GM12878 (cell line): ENCODE data around the gene DDX54. TPM values are rescaled to one million over a fixed set of nuclear protein-coding genes. Genes with fewer than 3 reads are reported as not detected.

Source experiments
- ATAC-seq: fragments of 200-7000 bp; cut with Tn5 transposase; 3 replicates; pipeline ENCODE4 v1.9.1; 2020; ENCODE audit warnings: mild to moderate bottlenecking, moderate library complexity
- BruUV-seq: library from RNA; stranded (reverse); fragments of 400-500 nt; replicated peaks from 2 replicates; lab custom pipeline; 2021; lab: Mats Ljungman, UMichigan
- CTCF ChIA-PET: fragments of 300-600 bp; sonication (Branson Sonifier 250); formaldehyde crosslinking; extraction: SDS; loops from one replicate; lab custom pipeline; 2021; ENCODE audit warnings: inconsistent platforms; lab: Yijun Ruan, JAX
- POLR2A ChIA-PET: fragments of 350-600 bp; formaldehyde crosslinking; extraction: SDS; loops from one replicate; lab custom pipeline; 2021; ENCODE audit warnings: inconsistent platforms; lab: Charles Lee
- RAD21 ChIA-PET: fragments of 300-600 bp; sonication (Branson Sonifier 250); formaldehyde crosslinking; loops from one replicate; lab custom pipeline; 2023; ENCODE audit warnings: antibody characterized with exemption; ENCODE audit not compliant: unreplicated experiment; lab: Charles Lee
- SMC1A ChIA-PET: fragments of 300-600 bp; sonication (Branson Sonifier 250); formaldehyde crosslinking; loops from one replicate; lab custom pipeline; 2023; ENCODE audit not compliant: unreplicated experiment, uncharacterized antibody; lab: Charles Lee
- DNase-seq: peaks from one replicate; pipeline ENCODE4 v3.0.0-alpha.2; 2011; ENCODE audit warnings: low read depth, low spot score
- FAIRE-seq: peaks from 3 replicates; lab custom pipeline; 2011; peaks lifted over from hg19 to GRCh38; lab: Jason Lieb, UNC
- H2AFZ ChIP-seq: 2 replicates; pipeline ENCODE4 v1.6.0; 2011; ENCODE audit warnings: low read depth, low read length, control low read depth; ENCODE audit not compliant: control insufficient read depth
- H3K27ac ChIP-seq: 2 replicates; pipeline ENCODE4 v1.5.1; 2011; ENCODE audit warnings: control low read depth; ENCODE audit not compliant: control insufficient read depth, insufficient read depth
- H3K27me3 ChIP-seq, 2 experiments: replicated peaks in 1 of 2; 2 replicates each; pipeline versions ENCODE4 v1.6.0 to v1.6.1; 2011; ENCODE audit warnings: low read length in 1 of 2; ENCODE audit not compliant: control insufficient read depth in 2 of 2, insufficient read depth in 2 of 2
- H3K36me3 ChIP-seq, 2 experiments: 2 replicates each; pipeline ENCODE4 v1.5.1; 2011; ENCODE audit warnings: low read length in 1 of 2; ENCODE audit not compliant: control insufficient read depth in 2 of 2, insufficient read depth in 2 of 2
- H3K4me1 ChIP-seq: 2 replicates; pipeline ENCODE4 v1.6.1; 2011; ENCODE audit warnings: mild to moderate bottlenecking, low read length, moderate library complexity, mixed read lengths; ENCODE audit not compliant: control insufficient read depth, insufficient read depth
- H3K4me2 ChIP-seq: 2 replicates; pipeline ENCODE4 v1.6.0; 2011; ENCODE audit warnings: control low read depth; ENCODE audit not compliant: control insufficient read depth, insufficient read depth
- H3K4me3 ChIP-seq: fragments of 200-600 bp; sonication (generic); 2 replicates; pipeline ENCODE4 v1.5.1; 2016
- H3K79me2 ChIP-seq: 2 replicates; pipeline ENCODE4 v1.6.0; 2011; ENCODE audit warnings: low read length; ENCODE audit not compliant: control insufficient read depth, insufficient read depth
- H3K9ac ChIP-seq: 2 replicates; pipeline ENCODE4 v1.8.0; 2011; ENCODE audit warnings: low read length, control low read depth, mixed read lengths; ENCODE audit not compliant: control insufficient read depth, insufficient read depth
- H3K9me3 ChIP-seq: replicated peaks from 3 replicates; pipeline ENCODE4 v1.5.1; 2011; ENCODE audit warnings: mild to moderate bottlenecking, low read length; ENCODE audit not compliant: control insufficient read depth, insufficient read depth
- H4K20me1 ChIP-seq: 2 replicates; pipeline ENCODE4 v1.6.0; 2011; ENCODE audit not compliant: control insufficient read depth, insufficient read depth
- CHD1 ChIP-seq: IDR thresholded peaks from 2 replicates; pipeline ENCODE4 v1.6.1; 2012; ENCODE audit warnings: low read depth, low read length, improper control_type of control experiment
- GATAD2B ChIP-seq: fragments of 450-650 bp; conservative IDR thresholded peaks from 2 replicates; pipeline ENCODE4 v1.6.1; 2017; ENCODE audit warnings: low read depth, mild to moderate bottlenecking, moderate library complexity
- HDAC6 ChIP-seq: fragments of 200-600 bp; sonication (generic); IDR thresholded peaks from one replicate; pipeline ENCODE4 v1.8.0; 2017; ENCODE audit warnings: antibody characterized with exemption; ENCODE audit not compliant: unreplicated experiment
- IKZF1 ChIP-seq: fragments of 450-650 bp; conservative IDR thresholded peaks from 2 replicates; pipeline ENCODE4 v1.6.1; 2017; ENCODE audit warnings: antibody characterized with exemption, mild to moderate bottlenecking
- KAT2A ChIP-seq: conservative IDR thresholded peaks from 2 replicates; pipeline ENCODE4 v1.6.1; 2011; ENCODE audit warnings: low read depth, low read length; ENCODE audit not compliant: control insufficient read depth
- KDM1A ChIP-seq: fragments of 200-600 bp; sonication (generic); IDR thresholded peaks from 2 replicates; pipeline ENCODE4 v1.6.1; 2016; ENCODE audit warnings: borderline replicate concordance
- NBN ChIP-seq: fragments of 450-650 bp; IDR thresholded peaks from 2 replicates; pipeline ENCODE4 v1.6.1; 2016
- NKRF ChIP-seq: fragments of 450-650 bp; conservative IDR thresholded peaks from 2 replicates; pipeline ENCODE4 v1.6.1; 2017; ENCODE audit warnings: mild to moderate bottlenecking, moderate library complexity
- NR2F1 ChIP-seq: fragments of 450-650 bp; conservative IDR thresholded peaks from 2 replicates; pipeline ENCODE4 v1.6.1; 2017; ENCODE audit warnings: mild to moderate bottlenecking
- POLR2AphosphoS5 ChIP-seq: IDR thresholded peaks from 2 replicates; pipeline ENCODE4 v1.6.1; 2011; ENCODE audit warnings: mild to moderate bottlenecking, low read length, inconsistent platforms
- REST ChIP-seq: IDR thresholded peaks from 2 replicates; pipeline ENCODE4 v1.6.1; 2012; ENCODE audit warnings: mild to moderate bottlenecking, low read depth, low read length
- SIN3A ChIP-seq: IDR thresholded peaks from 2 replicates; pipeline ENCODE4 v1.6.1; 2012; ENCODE audit warnings: low read depth, low read length, improper control_type of control experiment
- SIX5 ChIP-seq: IDR thresholded peaks from 2 replicates; pipeline ENCODE4 v1.6.1; 2011; ENCODE audit warnings: mild to moderate bottlenecking, low read depth, low read length, moderate library complexity; ENCODE audit not compliant: severe bottlenecking
- SREBF2 ChIP-seq: IDR thresholded peaks from 2 replicates; pipeline ENCODE4 v1.6.1; 2012; ENCODE audit warnings: mild to moderate bottlenecking, low read length
- SRF ChIP-seq, 2 experiments: IDR thresholded peaks; 2 replicates each; pipeline ENCODE4 v1.6.1; 2011; ENCODE audit warnings: low read depth in 2 of 2, low read length in 2 of 2, mild to moderate bottlenecking in 1 of 2, moderate library complexity in 1 of 2
- STAT1 ChIP-seq: fragments of 450-650 bp; conservative IDR thresholded peaks from 2 replicates; pipeline ENCODE4 v1.6.1; 2014; ENCODE audit warnings: antibody characterized with exemption, mild to moderate bottlenecking
- TCF12 ChIP-seq: IDR thresholded peaks from 2 replicates; pipeline ENCODE4 v1.6.1; 2011; ENCODE audit warnings: low read depth, mild to moderate bottlenecking, low read length
- WGBS: methylation state at CpG from one replicate; pipeline ENCODE4 v1.1.6; 2016; ENCODE audit warnings: low lambda C conversion rate; ENCODE audit not compliant: insufficient replicate concordance, insufficient coverage; ENCODE audit errors: missing lambda C conversion rate; 5-methylcytosine and 5-hydroxymethylcytosine counted together
- in situ Hi-C: fragments of 300-500 bp; cut with MboI; formaldehyde crosslinking; loops from 9 replicates; pipeline ENCODE4 v1.14.3; 2018; ENCODE audit warnings: mixed read lengths
- intact Hi-C: fragments of 100-400 bp; cut with micrococcal nuclease; formaldehyde crosslinking; loops from one replicate; pipeline ENCODE4 v1.14.2; 2022; ENCODE audit not compliant: unreplicated experiment
- polyA plus RNA-seq, 11 experiments: library from polyadenylated mRNA; depleted of rRNA in 4 of 11; unstranded in 6 of 11; stranded (reverse) in 5 of 11; fragments of >200 nt; fragmentation: Nextera tagmentation in 4 of 11; fragmentation: Illumina TruSeq in 1 of 11; extraction: Ambion mirVana in 4 of 11; extraction: Trizol in 1 of 11; gene quantifications; 1 replicate in 1 of 11; 2 replicates in 10 of 11; pipeline versions ENCODE4 v1.2.1 to v1.2.3, GENCODE V29; 2011 to 2016; ENCODE audit warnings: inconsistent platforms in 2 of 11, missing spikeins in 2 of 11, low read depth in 1 of 11
- total RNA-seq, 4 experiments: library from RNA; depleted of rRNA in 3 of 4; stranded (reverse); fragments of >200 nt in 3 of 4; fragmentation: Illumina TruSeq in 1 of 4; extraction: Trizol in 1 of 4; gene quantifications; 2 replicates each; pipeline versions ENCODE4 v1.2.1 to v1.2.3, GENCODE V29; 2013 to 2021

Gene DDX54
- total and polyA plus RNA-seq, 10 of the 15 experiments (the other 5 are each of a cell fraction or from before 2014, with no cell fraction given), result 1.9 to 115 (median 56.3) TPM

GRCh38 chr12:113224955-113225354 is 39.7 kb upstream of the DDX54 start (continued):
- TF ChIP-seq KAT2A, result no peak
- TF ChIP-seq SREBF2, result no peak

- peaks cover 31% of the 10 kb centered on the region for H3K79me2 ChIP-seq
- CTCF ChIA-PET, result interaction anchor here (0.7 to 2.2 kb wide), 10 partner anchors 10 to 140 kb away, joined by 3 to 11 read pairs (median 4); no protein-coding TSS in a partner anchor
- TF ChIP-seq SIX5 (no peak), NBN (peak; percentile 45; the same call in 1 of the 2 replicates), REST (no peak), STAT1 (no peak), SRF (IDR thresholded peaks at IDR 0.05; ENCODE audit: low read depth in 2 of 2, low read length in 2 of 2) (no peak), NR2F1 (peak; percentile 66), POLR2AphosphoS5 (peak; percentile 60; the same call in 1 of the 2 replicates), TCF12 (no peak), KDM1A (no peak), GATAD2B (no peak), SIN3A (no peak), IKZF1 (peak; percentile 69), CHD1 (no peak), HDAC6 (no peak), NKRF (peak; percentile 38; the same call in 1 of the 2 replicates)
Observed at GRCh38 chr12:113222730-113223531, 37.7 kb upstream of the DDX54 start.

More at GRCh38 chr12:113222730-113223531, 37.7 kb upstream of the DDX54 start:
- FAIRE-seq, result no peak
- Histone ChIP-seq H4K20me1 (no peaks in the 10 kb centered on the region), H3K9me3 (no peaks in the 10 kb centered on the region), H3K27ac (peak overlapping the region; percentile 85), H3K36me3 (peaks cover 0 to 3% of the 10 kb centered on the region in 2 experiments; a peak in 2 of 4 replicates), H3K4me1 (peaks cover 17% of the 10 kb centered on the region), H3K4me3 (peak overlapping the region; percentile 89), H3K4me2 (peak overlapping the region; percentile 90), H3K27me3 (no peaks in the 10 kb centered on the region), H3K9ac (peak overlapping the region; percentile 90), H2AFZ (peak overlapping the region; percentile 55)
- BruUV-seq, result TSS peak; percentile 70
- peak; percentile 4; the same call in 2 of the 3 replicates for ATAC-seq
- RAD21 ChIA-PET, result interaction anchor here (0.6 to 4.4 kb wide), 13 partner anchors 9 to 314 kb away, joined by 3 to 51 read pairs (median 5); no protein-coding TSS in a partner anchor
- in situ Hi-C loops, result loop anchor here (25.0 kb wide), 1 partner anchor 1786 kb away; no protein-coding TSS in a partner anchor
- no peak for DNase-seq
- 2% methylated on average over 11 of the region's 11 CpGs for WGBS
- POLR2A ChIA-PET, result interaction anchor here (0.6 to 6.7 kb wide), 17 partner anchors 9 to 280 kb away, joined by 3 to 108 read pairs (median 5); partner anchors contain the start of genes DDX54, OAS2, RITA1 and SLC8B1
- SMC1A ChIA-PET, result interaction anchor here (0.6 to 15.7 kb wide), 14 partner anchors 7 to 245 kb away, joined by 3 to 237 read pairs (median 4); partner anchors contain the start of genes OAS2 and RITA1
- intact Hi-C loops, result no loop called here
